Amygdala (tissue), 56 donors: ENCODE data around the gene SYNPO2.

Experiments used
- DNase-seq, 56 donors: peaks; one replicate each; lab custom pipeline; 2025; lab: John Stamatoyannopoulos, UW

SYNPO2 gene

GRCh38 chr4:119097282-119097900 lies 208.7 kb downstream of the SYNPO2 start:
- DNase-seq, result no peak

- DNase-seq, result no peak
Observed at GRCh38 chr4:119098306-119098705, 209.7 kb downstream of the SYNPO2 start.

- no peak for DNase-seq
Observed at GRCh38 chr4:119099227-119099810, 210.7 kb downstream of the SYNPO2 start.

GRCh38 chr4:119100655-119101054 lies 212.0 kb downstream of the SYNPO2 start:
- no peak for DNase-seq

GRCh38 chr4:119103263-119103662 lies 214.6 kb downstream of the SYNPO2 start:
- DNase-seq, result no peak

- DNase-seq, result no peak
Observed at GRCh38 chr4:119104644-119105273, 216.1 kb downstream of the SYNPO2 start.

- no peak for DNase-seq
Observed at GRCh38 chr4:119105605-119106004, 217.0 kb downstream of the SYNPO2 start.

GRCh38 chr4:119106036-119107000 lies 217.7 kb downstream of the SYNPO2 start:
- DNase-seq, result no peak

GRCh38 chr4:119110121-119110520 lies 221.5 kb downstream of the SYNPO2 start:
- no peak for DNase-seq
